Uterus (tissue), 4 donors: ENCODE results near the gene PTPRU. TPM values are rescaled to one million over a fixed set of nuclear protein-coding genes. Genes with fewer than 3 reads are reported as not detected.
"Not testable (repeated sequence)": the region's sequence is repeated elsewhere in the genome, so short reads cannot be mapped to it uniquely, and the experiment has no call there.

Experiments used
- DNase-seq, 2 donors: peaks; one replicate each; pipeline ENCODE4 v3.0.0-alpha.2; 2019 to 2020
- H3K27ac ChIP-seq, 2 donors: fragments of 200-600 bp; sonication (generic); 1 replicate in 1 of 2; 2 replicates in 1 of 2; pipeline ENCODE4 v1.5.1; 2016 to 2018
- H3K27me3 ChIP-seq, 2 donors: fragments of 200-600 bp; sonication (generic); one replicate each; pipeline ENCODE4 v1.5.1; 2018 to 2019; ENCODE audit warnings: control low read depth in 1 of 2
- H3K36me3 ChIP-seq, 2 donors: fragments of 200-600 bp; sonication (generic); one replicate each; pipeline ENCODE4 v1.5.1; 2019; ENCODE audit warnings: control low read depth in 1 of 2
- H3K4me1 ChIP-seq, 2 donors: fragments of 200-600 bp; sonication (generic); one replicate each; pipeline ENCODE4 v1.5.1; 2018 to 2019; ENCODE audit warnings: control low read depth in 1 of 2
- H3K4me3 ChIP-seq, 2 donors: fragments of 200-600 bp; sonication (generic); 1 replicate in 1 of 2; 2 replicates in 1 of 2; pipeline ENCODE4 v1.5.1; 2018 to 2019; ENCODE audit warnings: mild to moderate bottlenecking in 1 of 2
- H3K9me3 ChIP-seq, 2 donors: fragments of 200-600 bp; sonication (generic); one replicate each; pipeline ENCODE4 v1.5.1; 2019; ENCODE audit warnings: control low read depth in 1 of 2
- CTCF ChIP-seq, 4 experiments: fragments of 200-600 bp in 2 of 4; fragments of 450-650 bp in 2 of 4; sonication (generic) in 2 of 4; IDR thresholded peaks; one replicate each; pipeline ENCODE4 v1.5.1; 2016 to 2019; ENCODE audit warnings: antibody characterized with exemption in 4 of 4, mild to moderate bottlenecking in 2 of 4, moderate library complexity in 1 of 4
- POLR2A ChIP-seq, 2 donors: fragments of 450-650 bp; IDR thresholded peaks; one replicate each; pipeline ENCODE4 v1.6.1; 2016; ENCODE audit warnings: antibody characterized with exemption in 2 of 2, mild to moderate bottlenecking in 1 of 2, moderate library complexity in 1 of 2
- intact Hi-C: fragments of 100-400 bp; cut with DNase I; formaldehyde crosslinking; loops from one replicate; pipeline ENCODE4 v1.15.1; 2023; ENCODE audit warnings: low total_unique reads
- total RNA-seq, 4 donors: library from RNA; depleted of rRNA in 3 of 4; stranded (reverse); fragments of >200 nt in 3 of 4; gene quantifications; one replicate each; pipeline versions ENCODE4 v1.1.0 to v1.2.4, GENCODE V29; 2014 to 2023
- donor health status: DM: yes; HTN: yes; CAD: no.

PTPRU gene
- total RNA-seq, 4 donors from 2014 or later, result 9.5 to 48.2 (median 33.4) TPM

GRCh38 chr1:29221296-29221695 lies 15.0 kb upstream of the PTPRU start:
- TF ChIP-seq POLR2A (IDR thresholded peaks at IDR 0.05), result no peak
- no peak for TF ChIP-seq CTCF (IDR thresholded peaks at IDR 0.05)
- no peaks in the 10 kb centered on the region for H3K4me1 ChIP-seq
- no peak overlapping the region for H3K4me3 ChIP-seq
- no peak overlapping the region for H3K27ac ChIP-seq
- no peak for DNase-seq
- intact Hi-C loops, result no loop called here
- no peaks in the 10 kb centered on the region for H3K27me3 ChIP-seq
- no peaks in the 10 kb centered on the region for H3K9me3 ChIP-seq
- no peaks in the 10 kb centered on the region for H3K36me3 ChIP-seq

GRCh38 chr1:29222260-29222659 lies 14.1 kb upstream of the PTPRU start:
- H3K9me3 ChIP-seq, H3K27me3 ChIP-seq, H3K27ac ChIP-seq, H3K4me1 ChIP-seq, H3K4me3 ChIP-seq, DNase-seq, H3K36me3 ChIP-seq, intact Hi-C loops: not testable (repeated sequence)

- H3K4me1 ChIP-seq, result no peaks in the 10 kb centered on the region
- intact Hi-C loops, result no loop called here
- no peak for TF ChIP-seq POLR2A (IDR thresholded peaks at IDR 0.05)
- no peak for TF ChIP-seq CTCF (IDR thresholded peaks at IDR 0.05)
- H3K9me3 ChIP-seq, result no peaks in the 10 kb centered on the region
- DNase-seq, result no peak
- H3K4me3 ChIP-seq, result no peak overlapping the region
- H3K36me3 ChIP-seq, result no peaks in the 10 kb centered on the region
- H3K27me3 ChIP-seq, result no peaks in the 10 kb centered on the region
- no peak overlapping the region for H3K27ac ChIP-seq
Measured at GRCh38 chr1:29222686-29223085, 13.6 kb upstream of the PTPRU start.

- Histone ChIP-seq H3K4me1 (no peaks in the 10 kb centered on the region), H3K27ac (no peak overlapping the region), H3K9me3 (no peaks in the 10 kb centered on the region), H3K36me3 (no peaks in the 10 kb centered on the region), H3K27me3 (no peaks in the 10 kb centered on the region), H3K4me3 (no peak overlapping the region)
- intact Hi-C loops, result no loop called here
- DNase-seq, result no peak
- TF ChIP-seq CTCF (IDR thresholded peaks at IDR 0.05) (no peak), POLR2A (IDR thresholded peaks at IDR 0.05) (no peak)
Measured at GRCh38 chr1:29223521-29223920, 12.8 kb upstream of the PTPRU start.

- TF ChIP-seq POLR2A (IDR thresholded peaks at IDR 0.05) (no peak), CTCF (IDR thresholded peaks at IDR 0.05) (no peak)
- no peaks in the 10 kb centered on the region for H3K9me3 ChIP-seq
- no peaks in the 10 kb centered on the region for H3K4me1 ChIP-seq
- H3K36me3 ChIP-seq, result no peaks in the 10 kb centered on the region
- no peak overlapping the region for H3K27ac ChIP-seq
- H3K4me3 ChIP-seq, result no peak overlapping the region
- no peaks in the 10 kb centered on the region for H3K27me3 ChIP-seq
- no peak for DNase-seq
- intact Hi-C loops, result no loop called here
Measured at GRCh38 chr1:29224356-29224837, 11.9 kb upstream of the PTPRU start.

- Histone ChIP-seq H3K9me3 (no peaks in the 10 kb centered on the region), H3K36me3 (no peaks in the 10 kb centered on the region), H3K27me3 (no peaks in the 10 kb centered on the region), H3K27ac (no peak overlapping the region), H3K4me3 (no peak overlapping the region), H3K4me1 (peaks cover 0 to 9% of the 10 kb centered on the region in 2 donors)
- TF ChIP-seq CTCF (IDR thresholded peaks at IDR 0.05) (no peak), POLR2A (IDR thresholded peaks at IDR 0.05) (no peak)
- intact Hi-C loops, result no loop called here
- no peak for DNase-seq
Measured at GRCh38 chr1:29225361-29225760, 11.0 kb upstream of the PTPRU start.
